Measurements from ENCODE around the gene FAAP100. TPM values are rescaled to one million over a fixed set of nuclear protein-coding genes. Genes with fewer than 3 reads are reported as not detected.

Gene FAAP100
- total RNA-seq, 1 experiment from 2014 or later: 39.4 TPM

- Mint-ChIP-seq H3K9me3 (ENCODE audit: low read depth, unreplicated experiment) (no peaks in the 10 kb centered on the region), H3K4me3 (ENCODE audit: low read depth, unreplicated experiment) (no peak overlapping the region), H3K4me1 (ENCODE audit: low read depth, unreplicated experiment) (no peaks in the 10 kb centered on the region), H3K27ac (ENCODE audit: unreplicated experiment) (no peak overlapping the region), H3K36me3 (ENCODE audit: insufficient read depth, unreplicated experiment) (peaks cover 76% of the 10 kb centered on the region), H3K27me3 (ENCODE audit: unreplicated experiment) (no peaks in the 10 kb centered on the region)
- TF ChIP-seq CTCF (IDR thresholded peaks at IDR 0.05; ENCODE audit: unreplicated experiment): no peak
- DNase-seq: no peak
- intact Hi-C loops (cut with micrococcal nuclease; ENCODE audit: unreplicated experiment): no loop called here
- BruUV-seq (replicated peaks): no TSS peak
- CTCF ChIA-PET: no interaction called here
Observed at GRCh38 chr17:81593105-81593871, 41.1 kb upstream of the FAAP100 start.

- CTCF ChIA-PET: no interaction called here
Observed at GRCh38 chr17:81591971-81592370, 39.8 kb upstream of the FAAP100 start.

GRCh38 chr17:81590121-81590520 lies 38.0 kb upstream of the FAAP100 start:
- no TSS peak for BruUV-seq (replicated peaks)
- CTCF ChIA-PET: no interaction called here
- H3K27ac Mint-ChIP-seq (ENCODE audit: unreplicated experiment): no peak overlapping the region
- H3K4me1 Mint-ChIP-seq (ENCODE audit: low read depth, unreplicated experiment): no peaks in the 10 kb centered on the region
- DNase-seq: no peak
- intact Hi-C loops (cut with micrococcal nuclease; ENCODE audit: unreplicated experiment): no loop called here
- no peak for TF ChIP-seq CTCF (IDR thresholded peaks at IDR 0.05; ENCODE audit: unreplicated experiment)
- no peaks in the 10 kb centered on the region for H3K9me3 Mint-ChIP-seq (ENCODE audit: low read depth, unreplicated experiment)
- no peaks in the 10 kb centered on the region for H3K27me3 Mint-ChIP-seq (ENCODE audit: unreplicated experiment)
- no peak overlapping the region for H3K4me3 Mint-ChIP-seq (ENCODE audit: low read depth, unreplicated experiment)
- peaks cover 74% of the 10 kb centered on the region for H3K36me3 Mint-ChIP-seq (ENCODE audit: insufficient read depth, unreplicated experiment)

More at GRCh38 chr17:81591971-81592370, 39.8 kb upstream of the FAAP100 start:
- H3K27me3 Mint-ChIP-seq (ENCODE audit: unreplicated experiment): no peaks in the 10 kb centered on the region
- no peak overlapping the region for H3K4me3 Mint-ChIP-seq (ENCODE audit: low read depth, unreplicated experiment)
- no peaks in the 10 kb centered on the region for H3K9me3 Mint-ChIP-seq (ENCODE audit: low read depth, unreplicated experiment)
- no peak for TF ChIP-seq CTCF (IDR thresholded peaks at IDR 0.05; ENCODE audit: unreplicated experiment)
- H3K4me1 Mint-ChIP-seq (ENCODE audit: low read depth, unreplicated experiment): no peaks in the 10 kb centered on the region
- DNase-seq: no peak
- no TSS peak for BruUV-seq (replicated peaks)
- intact Hi-C loops (cut with micrococcal nuclease; ENCODE audit: unreplicated experiment): no loop called here
- peaks cover 70% of the 10 kb centered on the region for H3K36me3 Mint-ChIP-seq (ENCODE audit: insufficient read depth, unreplicated experiment)
- no peak overlapping the region for H3K27ac Mint-ChIP-seq (ENCODE audit: unreplicated experiment)

GRCh38 chr17:81589612-81590011 lies 37.5 kb upstream of the FAAP100 start:
- intact Hi-C loops (cut with micrococcal nuclease; ENCODE audit: unreplicated experiment): no loop called here
- Mint-ChIP-seq H3K9me3 (ENCODE audit: low read depth, unreplicated experiment) (no peaks in the 10 kb centered on the region), H3K4me1 (ENCODE audit: low read depth, unreplicated experiment) (no peaks in the 10 kb centered on the region), H3K27ac (ENCODE audit: unreplicated experiment) (no peak overlapping the region), H3K4me3 (ENCODE audit: low read depth, unreplicated experiment) (no peak overlapping the region), H3K27me3 (ENCODE audit: unreplicated experiment) (no peaks in the 10 kb centered on the region), H3K36me3 (ENCODE audit: insufficient read depth, unreplicated experiment) (peaks cover 74% of the 10 kb centered on the region)
- DNase-seq: no peak
- BruUV-seq (replicated peaks): no TSS peak
- CTCF ChIA-PET: no interaction called here
- no peak for TF ChIP-seq CTCF (IDR thresholded peaks at IDR 0.05; ENCODE audit: unreplicated experiment)
